Fibroblast of pulmonary artery (primary cell): ENCODE measurements around the gene FMO5.

Experiments
- DNase-seq: peaks from one replicate; pipeline ENCODE4 v3.0.0-alpha.2; 2010; ENCODE audit warnings: low read depth
- H3K4me3 ChIP-seq: replicated peaks from 2 replicates; pipeline ENCODE4 v1.5.1; 2011; ENCODE audit warnings: low read depth, mild to moderate bottlenecking, control low read depth, low read length, moderate library complexity
- CTCF ChIP-seq: IDR thresholded peaks from 2 replicates; pipeline ENCODE4 v1.5.1; 2011; ENCODE audit warnings: mild to moderate bottlenecking, control low read depth, low read length, inconsistent platforms; ENCODE audit errors: missing control alignments

FMO5 gene

GRCh38 chr1:147223740-147224615, 1.2 kb downstream of the FMO5 start:
- no peak for TF ChIP-seq CTCF
- H3K4me3 ChIP-seq, result no peak overlapping the region
- no peak for DNase-seq

- DNase-seq, result no peak
- TF ChIP-seq CTCF, result no peak
- H3K4me3 ChIP-seq, result no peak overlapping the region
These were observed 6.5 kb downstream of the FMO5 start for GRCh38 chr1:147218606-147219005.

GRCh38 chr1:147217141-147217540, 8.0 kb downstream of the FMO5 start:
- no peak overlapping the region for H3K4me3 ChIP-seq
- no peak for DNase-seq

GRCh38 chr1:147216124-147216523, 9.0 kb downstream of the FMO5 start:
- H3K4me3 ChIP-seq, result no peak overlapping the region
- no peak for DNase-seq
- no peak for TF ChIP-seq CTCF

More at GRCh38 chr1:147217141-147217540, 8.0 kb downstream of the FMO5 start:
- TF ChIP-seq CTCF, result no peak

- no peak for DNase-seq
- no peak for TF ChIP-seq CTCF
- no peak overlapping the region for H3K4me3 ChIP-seq
These were observed 9.6 kb downstream of the FMO5 start for GRCh38 chr1:147215540-147215916.

- no peak for TF ChIP-seq CTCF
- peak; percentile 8 for DNase-seq
- no peak overlapping the region for H3K4me3 ChIP-seq
These were observed 10.1 kb downstream of the FMO5 start for GRCh38 chr1:147214842-147215539.

- no peak for TF ChIP-seq CTCF
- no peak for DNase-seq
- no peak overlapping the region for H3K4me3 ChIP-seq
These were observed 10.8 kb downstream of the FMO5 start for GRCh38 chr1:147214325-147214724.
